IMR-90 (cell line): ENCODE data around the gene BCL2. TPM values are rescaled to one million over a fixed set of nuclear protein-coding genes. Genes with fewer than 3 reads are reported as not detected.

Experiments
- ELK1 ChIP-seq: fragments of 150-350 bp; IDR thresholded peaks from 2 replicates; pipeline ENCODE4 v1.6.1; 2016; ENCODE audit warnings: low read depth, mild to moderate bottlenecking, low read length, moderate library complexity, borderline replicate concordance
- NFE2L2 ChIP-seq: fragments of 150-350 bp; IDR thresholded peaks from 2 replicates; pipeline ENCODE4 v1.6.1; 2016; ENCODE audit warnings: low read depth, mild to moderate bottlenecking, low read length
- RFX5 ChIP-seq: IDR thresholded peaks from 2 replicates; pipeline ENCODE4 v1.8.0; 2012; ENCODE audit warnings: low read depth, mild to moderate bottlenecking, low read length, moderate library complexity
- SMC3 ChIP-seq: fragments of 150-350 bp; IDR thresholded peaks from 2 replicates; pipeline ENCODE4 v1.6.1; 2016; ENCODE audit warnings: low read depth, mild to moderate bottlenecking, antibody characterized with exemption, low read length, moderate library complexity
- polyA plus RNA-seq, 3 experiments: library from polyadenylated mRNA; depleted of rRNA; stranded (reverse); fragments of >200 nt; gene quantifications; 2 replicates each; pipeline ENCODE4 v1.2.3, GENCODE V29; 2012; ENCODE audit warnings: low replicate concordance in 1 of 3
- total RNA-seq: library from RNA; depleted of rRNA; stranded (reverse); fragments of >200 nt; gene quantifications from 2 replicates; pipeline ENCODE4 v1.2.3, GENCODE V29; 2012

BCL2 gene
- total and polyA plus RNA-seq, 2 of the 4 experiments (the other 2 are of a cell fraction): 0.24 to 0.54 TPM

- no peak for TF ChIP-seq ELK1
- no peak for TF ChIP-seq SMC3
- no peak for TF ChIP-seq RFX5
- TF ChIP-seq NFE2L2: no peak
Measured at GRCh38 chr18:63368611-63369010, 49.0 kb upstream of the BCL2 start (continued).
